ENCODE data around the gene ARSI.

GRCh38 chr5:150311015-150311692 lies 8.4 kb upstream of the ARSI start:
- TF ChIP-seq SCRT2 (tag by site-specific recombination; IDR thresholded peaks at IDR 0.05) (no peak), CTCF (tag by site-specific recombination; IDR thresholded peaks at IDR 0.05) (no peak)

Measured in HEK293 (cell line).